ENCODE results near the gene MUC5AC. TPM values are rescaled to one million over a fixed set of nuclear protein-coding genes. Genes with fewer than 3 reads are reported as not detected.
"Not testable (repeated sequence)": the region's sequence is repeated elsewhere in the genome, so short reads cannot be mapped to it uniquely, and the experiment has no call there.

Gene MUC5AC
- total RNA-seq, 6 experiments from 2014 or later, result not detected

- H3K27ac Mint-ChIP-seq, result no peak overlapping the region
- no peak for DNase-seq
- no peaks in the 10 kb centered on the region for H3K27me3 Mint-ChIP-seq (ENCODE audit: insufficient read depth)
- H3K4me1 Mint-ChIP-seq (ENCODE audit: low read depth), result no peaks in the 10 kb centered on the region
- peaks cover 5% of the 10 kb centered on the region for H3K9me3 Mint-ChIP-seq
- no peaks in the 10 kb centered on the region for H3K36me3 Mint-ChIP-seq (ENCODE audit: low read depth)
- TF ChIP-seq, protein P1, sequence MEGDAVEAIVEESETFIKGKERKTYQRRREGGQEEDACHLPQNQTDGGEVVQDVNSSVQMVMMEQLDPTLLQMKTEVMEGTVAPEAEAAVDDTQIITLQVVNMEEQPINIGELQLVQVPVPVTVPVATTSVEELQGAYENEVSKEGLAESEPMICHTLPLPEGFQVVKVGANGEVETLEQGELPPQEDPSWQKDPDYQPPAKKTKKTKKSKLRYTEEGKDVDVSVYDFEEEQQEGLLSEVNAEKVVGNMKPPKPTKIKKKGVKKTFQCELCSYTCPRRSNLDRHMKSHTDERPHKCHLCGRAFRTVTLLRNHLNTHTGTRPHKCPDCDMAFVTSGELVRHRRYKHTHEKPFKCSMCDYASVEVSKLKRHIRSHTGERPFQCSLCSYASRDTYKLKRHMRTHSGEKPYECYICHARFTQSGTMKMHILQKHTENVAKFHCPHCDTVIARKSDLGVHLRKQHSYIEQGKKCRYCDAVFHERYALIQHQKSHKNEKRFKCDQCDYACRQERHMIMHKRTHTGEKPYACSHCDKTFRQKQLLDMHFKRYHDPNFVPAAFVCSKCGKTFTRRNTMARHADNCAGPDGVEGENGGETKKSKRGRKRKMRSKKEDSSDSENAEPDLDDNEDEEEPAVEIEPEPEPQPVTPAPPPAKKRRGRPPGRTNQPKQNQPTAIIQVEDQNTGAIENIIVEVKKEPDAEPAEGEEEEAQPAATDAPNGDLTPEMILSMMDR (IDR thresholded peaks at IDR 0.05), result no peak
- no peak overlapping the region for H3K4me3 Mint-ChIP-seq
These were observed 24.2 kb downstream of the MUC5AC start for GRCh38 chr11:1181853-1182535.

DNA sequence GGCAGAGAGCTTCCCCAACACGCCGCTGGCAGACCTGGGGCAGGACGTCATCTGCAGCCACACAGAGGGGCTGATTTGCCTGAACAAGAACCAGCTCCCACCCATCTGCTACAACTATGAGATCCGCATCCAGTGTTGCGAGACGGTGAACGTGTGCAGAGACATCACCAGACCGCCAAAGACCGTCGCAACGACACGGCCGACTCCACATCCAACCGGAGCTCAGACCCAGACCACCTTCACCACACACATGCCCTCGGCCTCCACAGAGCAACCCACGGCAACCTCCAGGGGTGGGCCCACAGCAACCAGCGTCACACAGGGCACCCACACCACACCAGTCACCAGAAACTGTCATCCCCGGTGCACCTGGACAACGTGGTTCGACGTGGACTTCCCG, 26.4 kb downstream of the MUC5AC start:
- H3K4me1 Mint-ChIP-seq (ENCODE audit: low read depth); H3K36me3 Mint-ChIP-seq (ENCODE audit: low read depth); H3K27me3 Mint-ChIP-seq (ENCODE audit: insufficient read depth); H3K27ac Mint-ChIP-seq; H3K4me3 Mint-ChIP-seq; DNase-seq; H3K9me3 Mint-ChIP-seq: not testable (repeated sequence)

DNA sequence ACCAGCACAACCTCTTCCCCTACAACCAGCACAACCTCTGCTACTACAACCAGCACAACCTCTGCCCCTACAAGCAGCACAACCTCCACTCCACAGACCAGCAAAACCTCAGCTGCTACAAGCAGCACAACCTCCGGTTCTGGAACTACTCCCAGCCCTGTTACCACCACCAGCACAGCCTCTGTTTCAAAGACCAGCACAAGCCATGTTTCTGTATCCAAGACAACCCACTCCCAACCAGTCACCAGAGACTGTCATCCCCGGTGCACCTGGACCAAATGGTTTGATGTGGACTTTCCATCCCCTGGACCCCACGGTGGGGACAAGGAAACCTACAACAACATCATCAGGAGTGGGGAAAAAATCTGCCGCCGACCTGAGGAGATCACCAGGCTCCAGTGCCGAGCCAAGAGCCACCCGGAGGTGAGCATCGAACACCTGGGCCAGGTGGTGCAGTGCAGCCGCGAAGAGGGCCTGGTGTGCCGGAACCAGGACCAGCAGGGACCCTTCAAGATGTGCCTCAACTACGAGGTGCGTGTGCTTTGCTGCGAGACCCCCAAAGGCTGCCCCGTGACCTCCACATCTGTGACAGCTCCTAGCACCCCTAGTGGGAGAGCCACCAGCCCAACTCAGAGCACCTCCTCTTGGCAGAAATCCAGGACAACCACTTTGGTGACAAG, 30.8 kb downstream of the MUC5AC start:
- H3K9me3 Mint-ChIP-seq; H3K36me3 Mint-ChIP-seq (ENCODE audit: low read depth); H3K4me3 Mint-ChIP-seq; H3K4me1 Mint-ChIP-seq (ENCODE audit: low read depth); H3K27me3 Mint-ChIP-seq (ENCODE audit: insufficient read depth); H3K27ac Mint-ChIP-seq; DNase-seq: not testable (repeated sequence)

DNA sequence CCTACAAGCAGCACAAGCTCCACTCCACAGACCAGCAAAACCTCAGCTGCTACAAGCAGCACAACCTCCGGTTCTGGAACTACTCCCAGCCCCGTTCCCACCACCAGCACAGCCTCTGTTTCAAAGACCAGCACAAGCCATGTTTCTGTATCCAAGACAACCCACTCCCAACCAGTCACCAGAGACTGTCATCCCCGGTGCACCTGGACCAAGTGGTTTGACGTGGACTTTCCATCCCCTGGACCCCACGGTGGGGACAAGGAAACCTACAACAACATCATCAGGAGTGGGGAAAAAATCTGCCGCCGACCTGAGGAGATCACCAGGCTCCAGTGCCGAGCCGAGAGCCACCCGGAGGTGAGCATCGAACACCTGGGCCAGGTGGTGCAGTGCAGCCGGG, 32.1 kb downstream of the MUC5AC start:
- H3K9me3 Mint-ChIP-seq; H3K27ac Mint-ChIP-seq; DNase-seq; H3K36me3 Mint-ChIP-seq (ENCODE audit: low read depth); H3K4me1 Mint-ChIP-seq (ENCODE audit: low read depth); H3K4me3 Mint-ChIP-seq; H3K27me3 Mint-ChIP-seq (ENCODE audit: insufficient read depth): not testable (repeated sequence)

- not testable (repeated sequence) for H3K9me3 Mint-ChIP-seq; H3K36me3 Mint-ChIP-seq (ENCODE audit: low read depth); H3K4me1 Mint-ChIP-seq (ENCODE audit: low read depth); H3K27me3 Mint-ChIP-seq (ENCODE audit: insufficient read depth); H3K27ac Mint-ChIP-seq; H3K4me3 Mint-ChIP-seq; DNase-seq
These were observed 34.2 kb downstream of the MUC5AC start for GRCh38 chr11:1191786-1192470.

GRCh38 chr11:1192741-1193325, 35.1 kb downstream of the MUC5AC start:
- Mint-ChIP-seq H3K27me3 (ENCODE audit: insufficient read depth) (no peaks in the 10 kb centered on the region), H3K9me3 (peaks cover 10% of the 10 kb centered on the region), H3K27ac (no peak overlapping the region), H3K4me3 (no peak overlapping the region), H3K4me1 (ENCODE audit: low read depth) (no peaks in the 10 kb centered on the region), H3K36me3 (ENCODE audit: low read depth) (no peaks in the 10 kb centered on the region)
- TF ChIP-seq, protein P1 (IDR thresholded peaks at IDR 0.05), result no peak
- no peak for DNase-seq

DNA sequence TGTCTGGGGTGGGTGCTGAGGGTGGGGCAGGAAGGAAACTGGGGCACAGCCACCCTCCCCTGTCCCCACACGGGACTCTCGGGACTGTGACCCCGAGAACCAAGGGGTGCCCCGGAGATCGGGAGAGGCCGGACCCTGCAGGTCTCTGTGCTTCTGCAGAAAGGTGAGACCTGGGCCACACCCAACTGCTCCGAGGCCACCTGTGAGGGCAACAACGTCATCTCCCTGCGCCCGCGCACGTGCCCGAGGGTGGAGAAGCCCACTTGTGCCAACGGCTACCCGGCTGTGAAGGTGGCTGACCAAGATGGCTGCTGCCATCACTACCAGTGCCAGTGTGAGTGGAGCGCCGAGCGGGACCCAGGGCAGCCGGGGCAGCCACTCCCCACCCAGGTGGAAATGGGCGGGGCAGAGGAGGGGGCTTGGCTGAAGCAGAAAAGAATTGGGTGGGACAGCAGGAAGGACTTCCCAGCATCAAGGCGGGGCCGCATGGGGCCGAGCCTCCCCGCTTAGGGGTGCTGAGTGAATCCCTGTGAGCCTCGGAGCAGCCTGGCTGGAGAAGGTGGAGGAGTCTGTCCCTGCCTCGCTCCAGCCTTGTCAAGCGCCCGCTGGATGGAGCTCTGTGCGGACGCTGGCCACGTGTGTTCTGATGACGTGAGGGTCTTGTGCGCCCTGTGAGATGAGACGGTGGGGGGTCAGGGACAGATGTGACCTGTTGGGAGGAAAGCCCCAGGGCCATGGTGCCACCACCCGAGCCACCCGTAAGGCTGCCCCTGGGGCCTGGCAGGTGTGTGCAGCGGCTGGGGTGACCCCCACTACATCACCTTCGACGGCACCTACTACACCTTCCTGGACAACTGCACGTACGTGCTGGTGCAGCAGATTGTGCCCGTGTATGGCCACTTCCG, 35.8 kb downstream of the MUC5AC start:
- Mint-ChIP-seq H3K4me3 (no peak overlapping the region), H3K4me1 (ENCODE audit: low read depth) (no peaks in the 10 kb centered on the region), H3K36me3 (ENCODE audit: low read depth) (no peaks in the 10 kb centered on the region), H3K9me3 (peaks cover 10% of the 10 kb centered on the region), H3K27me3 (ENCODE audit: insufficient read depth) (no peaks in the 10 kb centered on the region), H3K27ac (no peak overlapping the region)
- no peak for DNase-seq
- TF ChIP-seq, protein P1 (IDR thresholded peaks at IDR 0.05), result no peak

Measured in HFFc6 (cell line).